ENCODE results near the gene ATP13A2. TPM values are rescaled to one million over a fixed set of nuclear protein-coding genes. Genes with fewer than 3 reads are reported as not detected.

Gene ATP13A2
- polyA plus RNA-seq, 3 donors: 17.6 to 37.8 (median 19.5) TPM

- TF ChIP-seq, protein P1, sequence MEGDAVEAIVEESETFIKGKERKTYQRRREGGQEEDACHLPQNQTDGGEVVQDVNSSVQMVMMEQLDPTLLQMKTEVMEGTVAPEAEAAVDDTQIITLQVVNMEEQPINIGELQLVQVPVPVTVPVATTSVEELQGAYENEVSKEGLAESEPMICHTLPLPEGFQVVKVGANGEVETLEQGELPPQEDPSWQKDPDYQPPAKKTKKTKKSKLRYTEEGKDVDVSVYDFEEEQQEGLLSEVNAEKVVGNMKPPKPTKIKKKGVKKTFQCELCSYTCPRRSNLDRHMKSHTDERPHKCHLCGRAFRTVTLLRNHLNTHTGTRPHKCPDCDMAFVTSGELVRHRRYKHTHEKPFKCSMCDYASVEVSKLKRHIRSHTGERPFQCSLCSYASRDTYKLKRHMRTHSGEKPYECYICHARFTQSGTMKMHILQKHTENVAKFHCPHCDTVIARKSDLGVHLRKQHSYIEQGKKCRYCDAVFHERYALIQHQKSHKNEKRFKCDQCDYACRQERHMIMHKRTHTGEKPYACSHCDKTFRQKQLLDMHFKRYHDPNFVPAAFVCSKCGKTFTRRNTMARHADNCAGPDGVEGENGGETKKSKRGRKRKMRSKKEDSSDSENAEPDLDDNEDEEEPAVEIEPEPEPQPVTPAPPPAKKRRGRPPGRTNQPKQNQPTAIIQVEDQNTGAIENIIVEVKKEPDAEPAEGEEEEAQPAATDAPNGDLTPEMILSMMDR (IDR thresholded peaks at IDR 0.05): no peak
- intact Hi-C loops (cut with micrococcal nuclease): no loop called here
- H3K27me3 ChIP-seq (ENCODE audit: control insufficient read depth in 2 of 2, insufficient read depth in 2 of 2, low read length in 2 of 2): peaks cover 9 to 34% of the 10 kb centered on the region in 2 donors
- no peaks in the 10 kb centered on the region for H3K79me2 ChIP-seq (ENCODE audit: insufficient read depth, low read length)
- H3K4me1 ChIP-seq (ENCODE audit: control insufficient read depth in 1 of 2, insufficient read depth in 2 of 2, low read length in 2 of 2): peaks cover 3 to 10% of the 10 kb centered on the region in 2 donors
- no peaks in the 10 kb centered on the region for H4K20me1 ChIP-seq (ENCODE audit: insufficient read depth, low read length)
- no peaks in the 10 kb centered on the region for H3K36me3 ChIP-seq (replicated peaks in 1 of 2; ENCODE audit: control insufficient read depth in 1 of 2, insufficient read depth in 2 of 2, low read length in 2 of 2)
- no peak overlapping the region for H3K27ac ChIP-seq (ENCODE audit: low read depth in 1 of 2, low read length in 2 of 2)
- H3K9me3 ChIP-seq (replicated peaks in 1 of 2; ENCODE audit: control insufficient read depth in 1 of 2, insufficient read depth in 1 of 2, low read length in 2 of 2): peaks cover 0 to 10% of the 10 kb centered on the region in 2 donors
- no peak overlapping the region for H3K4me2 ChIP-seq (replicated peaks; ENCODE audit: extremely low read depth, low read length, poor library complexity, severe bottlenecking)
- WGBS (ENCODE audit: insufficient coverage): 100% methylated on average over 5 of the region's 5 CpGs
- Mint-ChIP-seq H3K36me3 (peaks cover 2 to 8% of the 10 kb centered on the region in 2 donors), H3K9me3 (peaks cover 0 to 9% (median 2%) of the 10 kb centered on the region in 7 donors), H3K27me3 (ENCODE audit: low read depth in 3 of 3) (peaks cover 37 to 43% (median 43%) of the 10 kb centered on the region in 3 donors), H3K4me3 (no peak overlapping the region), H3K27ac (peak overlapping the region in 2 of 7 donors; percentile 48 to 51), H3K4me1 (peaks cover 10% of the 10 kb centered on the region)
- DNase-seq: no peak
- H2AFZ ChIP-seq (ENCODE audit: insufficient read depth, low read depth, low read length, poor library complexity, severe bottlenecking): no peak overlapping the region
- H3K4me3 ChIP-seq (replicated peaks in 1 of 3; ENCODE audit: low read depth in 2 of 3, low read length in 3 of 3): no peak overlapping the region
- no peak overlapping the region for H3K9ac ChIP-seq (ENCODE audit: insufficient read depth, low read length, poor library complexity, severe bottlenecking)
These were observed 34.4 kb downstream of the ATP13A2 start for GRCh38 chr1:16977377-16977776.

- Histone ChIP-seq H3K9ac (ENCODE audit: insufficient read depth, low read length, poor library complexity, severe bottlenecking) (no peak overlapping the region), H3K4me1 (ENCODE audit: control insufficient read depth in 1 of 2, insufficient read depth in 2 of 2, low read length in 2 of 2) (peaks cover 3 to 10% of the 10 kb centered on the region in 2 donors), H2AFZ (ENCODE audit: insufficient read depth, low read depth, low read length, poor library complexity, severe bottlenecking) (no peak overlapping the region), H3K27ac (ENCODE audit: low read depth in 1 of 2, low read length in 2 of 2) (no peak overlapping the region), H3K4me3 (replicated peaks in 1 of 3; ENCODE audit: low read depth in 2 of 3, low read length in 3 of 3) (no peak overlapping the region), H4K20me1 (ENCODE audit: insufficient read depth, low read length) (no peaks in the 10 kb centered on the region), H3K9me3 (replicated peaks in 1 of 2; ENCODE audit: control insufficient read depth in 1 of 2, insufficient read depth in 1 of 2, low read length in 2 of 2) (peaks cover 0 to 10% of the 10 kb centered on the region in 2 donors), H3K79me2 (ENCODE audit: insufficient read depth, low read length) (no peaks in the 10 kb centered on the region), H3K36me3 (replicated peaks in 1 of 2; ENCODE audit: control insufficient read depth in 1 of 2, insufficient read depth in 2 of 2, low read length in 2 of 2) (no peaks in the 10 kb centered on the region), H3K27me3 (ENCODE audit: control insufficient read depth in 2 of 2, insufficient read depth in 2 of 2, low read length in 2 of 2) (peaks cover 9 to 31% of the 10 kb centered on the region in 2 donors), H3K4me2 (replicated peaks; ENCODE audit: extremely low read depth, low read length, poor library complexity, severe bottlenecking) (no peak overlapping the region)
- Mint-ChIP-seq H3K27ac (peak overlapping the region in 1 of 7 donors; percentile 48), H3K36me3 (peaks cover 2 to 8% of the 10 kb centered on the region in 2 donors), H3K4me1 (peaks cover 10% of the 10 kb centered on the region), H3K4me3 (no peak overlapping the region), H3K9me3 (peaks cover 0 to 9% (median 2%) of the 10 kb centered on the region in 7 donors), H3K27me3 (ENCODE audit: low read depth in 3 of 3) (peaks cover 33 to 41% (median 39%) of the 10 kb centered on the region in 3 donors)
- intact Hi-C loops (cut with micrococcal nuclease): no loop called here
- no peak for DNase-seq
- WGBS (ENCODE audit: insufficient coverage): 94% methylated on average over 14 of the region's 16 CpGs
- TF ChIP-seq, protein P1 (IDR thresholded peaks at IDR 0.05): no peak
These were observed 34.8 kb downstream of the ATP13A2 start for GRCh38 chr1:16976966-16977365.
